HTR-8/SVneo (cell line): ENCODE measurements around the gene PFKM.
"Not testable (repeated sequence)": the region's sequence is repeated elsewhere in the genome, so short reads cannot be mapped to it uniquely, and the experiment has no call there.

Experiments used
- DNase-seq: peaks from one replicate; pipeline ENCODE4 v3.0.0; 2011; ENCODE audit warnings: low spot score, mixed read lengths; ENCODE audit not compliant: insufficient read length
- FAIRE-seq: peaks from 2 replicates; lab custom pipeline; 2011; peaks lifted over from hg19 to GRCh38; lab: Jason Lieb, UNC

The PFKM gene

GRCh38 chr12:48109424-48109823 is 9.7 kb upstream of the PFKM start:
- no peak for DNase-seq
- no peak for FAIRE-seq

- FAIRE-seq, result no peak
- DNase-seq, result no peak
Observed at GRCh38 chr12:48110691-48111311, 8.4 kb upstream of the PFKM start.

- not testable (repeated sequence) for FAIRE-seq, DNase-seq
Observed at GRCh38 chr12:48111312-48111693, 7.9 kb upstream of the PFKM start.

- DNase-seq (no peak), FAIRE-seq (no peak)
Observed at GRCh38 chr12:48115957-48116356, 3.2 kb upstream of the PFKM start.

- no peak for DNase-seq
- no peak for FAIRE-seq
Observed at GRCh38 chr12:48118284-48118871, 786 bp upstream of the PFKM start.

- no peak for FAIRE-seq
- DNase-seq, result peak; percentile 22
Observed at GRCh38 chr12:48119834-48120195, 651 bp downstream of the PFKM start.

GRCh38 chr12:48121522-48121921 is 2.4 kb downstream of the PFKM start:
- FAIRE-seq (no peak), DNase-seq (no peak)

GRCh38 chr12:48122065-48122834 is 3.1 kb downstream of the PFKM start:
- DNase-seq, result no peak
- FAIRE-seq, result no peak

- FAIRE-seq, result no peak
- no peak for DNase-seq
Observed at GRCh38 chr12:48123169-48123568, 4.0 kb downstream of the PFKM start.

- not testable (repeated sequence) for FAIRE-seq, DNase-seq
Observed at GRCh38 chr12:48125542-48125941, 6.4 kb downstream of the PFKM start.

GRCh38 chr12:48125985-48126384 is 6.8 kb downstream of the PFKM start:
- FAIRE-seq (no peak), DNase-seq (no peak)

GRCh38 chr12:48126953-48127630 is 7.9 kb downstream of the PFKM start:
- FAIRE-seq, result no peak
- no peak for DNase-seq

GRCh38 chr12:48128800-48129199 is 9.6 kb downstream of the PFKM start:
- FAIRE-seq (no peak), DNase-seq (no peak)

- DNase-seq (no peak), FAIRE-seq (no peak)
Observed at GRCh38 chr12:48129376-48129775, 10.2 kb downstream of the PFKM start.

- FAIRE-seq (no peak), DNase-seq (no peak)
Observed at GRCh38 chr12:48131517-48131916, 12.4 kb downstream of the PFKM start.

GRCh38 chr12:48132826-48133225 is 13.7 kb downstream of the PFKM start:
- DNase-seq (no peak), FAIRE-seq (no peak)

GRCh38 chr12:48135027-48135426 is 15.9 kb downstream of the PFKM start:
- DNase-seq (no peak), FAIRE-seq (no peak)

GRCh38 chr12:48142818-48143674 is 23.9 kb downstream of the PFKM start:
- DNase-seq, result no peak
- FAIRE-seq, result no peak

- FAIRE-seq (no peak), DNase-seq (no peak)
Observed at GRCh38 chr12:48143898-48144297, 24.7 kb downstream of the PFKM start.

- DNase-seq (no peak), FAIRE-seq (no peak)
Observed at GRCh38 chr12:48145981-48146380, 26.8 kb downstream of the PFKM start.
